IMR-90 (cell line): ENCODE data around the gene ADGRD2. TPM values are rescaled to one million over a fixed set of nuclear protein-coding genes. Genes with fewer than 3 reads are reported as not detected.

Experiments used
- ATAC-seq: fragments of 200-7000 bp; cut with Tn5 transposase; 2 replicates; pipeline ENCODE4 v1.9.1; 2020; ENCODE audit warnings: low read depth, mild to moderate bottlenecking, moderate library complexity
- BruUV-seq: library from RNA; stranded (reverse); fragments of 400-500 nt; replicated peaks from 2 replicates; lab custom pipeline; 2021; lab: Mats Ljungman, UMichigan
- CTCF ChIA-PET: fragments of 300-600 bp; formaldehyde crosslinking; extraction: SDS; loops from one replicate; lab custom pipeline; 2021; ENCODE audit warnings: antibody characterized with exemption; lab: Yijun Ruan, JAX
- POLR2A ChIA-PET: fragments of 300-600 bp; sonication (Branson Sonifier 250); formaldehyde crosslinking; loops from one replicate; lab custom pipeline; 2022; ENCODE audit warnings: antibody characterized with exemption; ENCODE audit not compliant: unreplicated experiment; lab: Charles Lee
- DNase-seq: peaks from one replicate; pipeline ENCODE4 v3.0.0; 2013
- H2AFZ ChIP-seq: replicated peaks from 2 replicates; pipeline ENCODE3; 2013; ENCODE audit warnings: low read length, mild to moderate bottlenecking; ENCODE audit not compliant: poor library complexity
- H2AK5ac ChIP-seq: 2 replicates; pipeline ENCODE4 v1.6.1; 2013; ENCODE audit warnings: low read depth, low read length, inconsistent platforms
- H2AK9ac ChIP-seq: replicated peaks from 2 replicates; pipeline ENCODE3; 2013; ENCODE audit warnings: mild to moderate bottlenecking, low read depth, low read length, moderate library complexity; ENCODE audit not compliant: poor library complexity
- H2BK120ac ChIP-seq: 2 replicates; pipeline ENCODE4 v1.6.1; 2013; ENCODE audit warnings: low read depth, low read length, inconsistent platforms
- H2BK15ac ChIP-seq: 3 replicates; pipeline ENCODE4 v1.6.1; 2013; ENCODE audit warnings: low read depth, low read length, inconsistent platforms
- H2BK20ac ChIP-seq: 2 replicates; pipeline ENCODE4 v1.6.1; 2013; ENCODE audit warnings: low read depth, mild to moderate bottlenecking, inconsistent platforms, low read length, moderate library complexity
- H2BK5ac ChIP-seq: 2 replicates; pipeline ENCODE4 v1.6.1; 2013; ENCODE audit warnings: mild to moderate bottlenecking, low read depth, low read length, inconsistent platforms; ENCODE audit not compliant: poor library complexity, severe bottlenecking
- H3K14ac ChIP-seq: replicated peaks from 2 replicates; pipeline ENCODE4 v1.6.1; 2013; ENCODE audit warnings: low read depth, low read length, inconsistent platforms
- H3K18ac ChIP-seq: 2 replicates; pipeline ENCODE4 v1.6.1; 2013; ENCODE audit warnings: low read depth, low read length, control low read depth
- H3K23ac ChIP-seq: 2 replicates; pipeline ENCODE4 v1.6.1; 2013; ENCODE audit warnings: low read depth, low read length, inconsistent platforms
- H3K27ac ChIP-seq: 2 replicates; pipeline ENCODE4 v1.5.1; 2013; ENCODE audit warnings: mild to moderate bottlenecking, control low read depth, low read length; ENCODE audit not compliant: insufficient read depth
- H3K27me3 ChIP-seq: 2 replicates; pipeline ENCODE4 v1.6.1; 2013; ENCODE audit warnings: low read length; ENCODE audit not compliant: control insufficient read depth, insufficient read depth
- H3K36me3 ChIP-seq: 2 replicates; pipeline ENCODE4 v1.6.1; 2013; ENCODE audit warnings: low read length, mixed read lengths; ENCODE audit not compliant: control insufficient read depth, insufficient read depth
- H3K4ac ChIP-seq: 2 replicates; pipeline ENCODE4 v1.6.1; 2013; ENCODE audit warnings: low read depth, low read length, inconsistent platforms
- H3K4me1 ChIP-seq: 2 replicates; pipeline ENCODE4 v1.6.1; 2013; ENCODE audit warnings: low read length, mixed read lengths; ENCODE audit not compliant: control insufficient read depth, insufficient read depth
- H3K4me2 ChIP-seq: 2 replicates; pipeline ENCODE4 v1.6.1; 2013; ENCODE audit warnings: low read depth, mild to moderate bottlenecking, control low read depth, low read length, moderate library complexity
- H3K4me3 ChIP-seq: 2 replicates; pipeline ENCODE4 v1.5.1; 2013; ENCODE audit warnings: low read depth, mild to moderate bottlenecking, control low read depth, low read length, moderate library complexity; ENCODE audit not compliant: insufficient read depth
- H3K56ac ChIP-seq: 2 replicates; pipeline ENCODE4 v1.6.1; 2013; ENCODE audit warnings: low read length, inconsistent platforms; ENCODE audit not compliant: insufficient read depth; ENCODE audit errors: extremely low read depth
- H3K79me1 ChIP-seq, 2 experiments: 2 replicates each; pipeline ENCODE4 v1.6.1; 2013; ENCODE audit warnings: low read length in 2 of 2, inconsistent platforms in 1 of 2, low read depth in 1 of 2
- H3K9ac ChIP-seq: 2 replicates; pipeline ENCODE4 v1.6.1; 2013; ENCODE audit warnings: low read depth, low read length, control low read depth
- H3K9me1 ChIP-seq: 2 replicates; pipeline ENCODE4 v1.6.1; 2013; ENCODE audit warnings: low read length, inconsistent platforms; ENCODE audit not compliant: insufficient read depth
- H3K9me3 ChIP-seq: 2 replicates; pipeline ENCODE4 v1.6.1; 2013; ENCODE audit warnings: low read length; ENCODE audit not compliant: control insufficient read depth, insufficient read depth
- H4K20me1 ChIP-seq: 2 replicates; pipeline ENCODE4 v1.6.1; 2013; ENCODE audit warnings: low read length, inconsistent platforms; ENCODE audit not compliant: insufficient read depth
- H4K5ac ChIP-seq: 2 replicates; pipeline ENCODE4 v1.6.1; 2013; ENCODE audit warnings: mild to moderate bottlenecking, low read depth, low read length, control low read depth
- H4K8ac ChIP-seq, 2 experiments: 2 replicates each; pipeline ENCODE4 v1.6.1; 2013; ENCODE audit warnings: low read depth in 2 of 2, low read length in 2 of 2, control low read depth in 1 of 2, inconsistent platforms in 1 of 2
- H4K91ac ChIP-seq: 2 replicates; pipeline ENCODE4 v1.6.1; 2013; ENCODE audit warnings: low read depth, low read length, inconsistent platforms; ENCODE audit not compliant: insufficient read depth
- CEBPB ChIP-seq: IDR thresholded peaks from 2 replicates; pipeline ENCODE4 v1.6.1; 2012; ENCODE audit warnings: low read depth, low read length, improper control_type of control experiment
- CHD1 ChIP-seq: IDR thresholded peaks from 2 replicates; pipeline ENCODE4 v1.6.1; 2012; ENCODE audit warnings: low read depth, low read length, improper control_type of control experiment
- FOS ChIP-seq: fragments of 150-350 bp; IDR thresholded peaks from 2 replicates; pipeline ENCODE4 v1.6.1; 2016; ENCODE audit warnings: low read depth, low read length
- MAZ ChIP-seq: IDR thresholded peaks from 2 replicates; pipeline ENCODE4 v1.6.1; 2012; ENCODE audit warnings: low read depth, mild to moderate bottlenecking, low read length, improper control_type of control experiment, moderate library complexity, borderline replicate concordance
- MXI1 ChIP-seq: IDR thresholded peaks from 2 replicates; pipeline ENCODE4 v1.6.1; 2012; ENCODE audit warnings: low read depth, mild to moderate bottlenecking, low read length, moderate library complexity, borderline replicate concordance
- RFX5 ChIP-seq: IDR thresholded peaks from 2 replicates; pipeline ENCODE4 v1.8.0; 2012; ENCODE audit warnings: low read depth, mild to moderate bottlenecking, low read length, moderate library complexity
- WGBS, 2 experiments: methylation state at CpG; one replicate each; pipeline versions ENCODE4 v1.1.5 to v1.1.7; 2013; ENCODE audit warnings: missing lambda C conversion rate in 2 of 2; ENCODE audit not compliant: insufficient read length in 1 of 2; ENCODE audit errors: extremely low coverage in 2 of 2; 5-methylcytosine and 5-hydroxymethylcytosine counted together
- dilution Hi-C: fragments of 300-500 bp; cut with HindIII; formaldehyde crosslinking; loops from one replicate; pipeline ENCODE4 v1.14.3; 2018; ENCODE audit warnings: low sequenced_read_pairs; ENCODE audit not compliant: unreplicated experiment
- in situ Hi-C: fragments of 300-500 bp; cut with MboI; formaldehyde crosslinking; loops from 3 replicates; pipeline ENCODE4 v1.14.3; 2019; ENCODE audit warnings: low sequenced_read_pairs, inconsistent platforms, mixed read lengths
- intact Hi-C: fragments of 100-400 bp; cut with micrococcal nuclease; formaldehyde crosslinking; loops from 2 replicates; pipeline ENCODE4 v1.10.0; 2022
- polyA plus RNA-seq, 3 experiments: library from polyadenylated mRNA; depleted of rRNA; stranded (reverse); fragments of >200 nt; gene quantifications; 2 replicates each; pipeline ENCODE4 v1.2.3, GENCODE V29; 2012; ENCODE audit warnings: low replicate concordance in 1 of 3
- total RNA-seq: library from RNA; depleted of rRNA; stranded (reverse); fragments of >200 nt; gene quantifications from 2 replicates; pipeline ENCODE4 v1.2.3, GENCODE V29; 2012
- TF ChIP-seq, protein P1 (sequence below): conservative IDR thresholded peaks from 2 replicates; pipeline ENCODE4 v1.5.1; 2012; ENCODE audit warnings: mild to moderate bottlenecking, low read depth, low read length, improper control_type of control experiment

Gene ADGRD2
- total and polyA plus RNA-seq, 2 of the 4 experiments (the other 2 are of a cell fraction): not detected

DNA sequence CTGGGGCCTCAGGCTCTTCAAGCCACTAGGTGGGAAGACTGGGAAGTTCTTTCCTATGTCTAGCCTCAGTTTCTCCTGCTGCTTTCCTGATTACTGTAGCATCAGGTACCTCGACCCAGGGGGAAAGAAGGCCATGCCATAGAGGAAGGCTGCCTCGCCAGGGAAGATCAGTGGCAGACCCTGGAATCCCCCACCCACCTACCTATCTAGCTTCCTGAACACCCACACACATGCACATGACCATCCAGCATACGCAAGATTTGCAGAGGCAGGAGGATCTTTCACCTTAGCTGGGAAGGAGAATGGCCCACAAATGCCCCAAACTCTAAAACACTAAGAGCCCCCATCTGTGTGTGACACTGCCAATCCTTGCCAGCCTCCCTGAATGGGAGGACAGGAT is 49.0 kb downstream of the ADGRD2 start:
- Histone ChIP-seq H3K56ac (no peak overlapping the region), H3K23ac (no peak overlapping the region), H2BK120ac (no peak overlapping the region), H3K9me3 (peaks cover 6% of the 10 kb centered on the region), H2AK5ac (no peak overlapping the region), H3K9ac (no peak overlapping the region), H4K91ac (no peak overlapping the region), H2BK5ac (no peak overlapping the region), H3K79me1 (no peaks in the 10 kb centered on the region), H4K8ac (no peak overlapping the region), H3K4me3 (no peak overlapping the region), H4K20me1 (peaks cover 3% of the 10 kb centered on the region; the same call in 1 of the 2 replicates), H3K9me1 (no peaks in the 10 kb centered on the region), H3K36me3 (no peaks in the 10 kb centered on the region), H3K27ac (no peak overlapping the region), H3K4me2 (no peak overlapping the region), H3K4me1 (no peaks in the 10 kb centered on the region; the same call in 1 of the 2 replicates), H4K5ac (no peak overlapping the region), H3K14ac (no peak overlapping the region), H2BK20ac (no peak overlapping the region), H2AK9ac (no peak overlapping the region), H3K18ac (no peak overlapping the region), H2BK15ac (no peak overlapping the region), H3K4ac (no peak overlapping the region), H3K27me3 (peaks cover 93% of the 10 kb centered on the region), H2AFZ (no peak overlapping the region)
- dilution Hi-C loops (no loop called here), in situ Hi-C loops (no loop called here), intact Hi-C loops (no loop called here)
- ChIA-PET POLR2A (no interaction called here), CTCF (no interaction called here)
- WGBS, 2 experiments: no CpG with 5 or more reads among the region's 3 CpGs
- no TSS peak for BruUV-seq
- TF ChIP-seq MAZ (no peak), CEBPB (no peak), CHD1 (no peak), MXI1 (no peak), FOS (no peak), RFX5 (no peak)
- TF ChIP-seq, protein P1, sequence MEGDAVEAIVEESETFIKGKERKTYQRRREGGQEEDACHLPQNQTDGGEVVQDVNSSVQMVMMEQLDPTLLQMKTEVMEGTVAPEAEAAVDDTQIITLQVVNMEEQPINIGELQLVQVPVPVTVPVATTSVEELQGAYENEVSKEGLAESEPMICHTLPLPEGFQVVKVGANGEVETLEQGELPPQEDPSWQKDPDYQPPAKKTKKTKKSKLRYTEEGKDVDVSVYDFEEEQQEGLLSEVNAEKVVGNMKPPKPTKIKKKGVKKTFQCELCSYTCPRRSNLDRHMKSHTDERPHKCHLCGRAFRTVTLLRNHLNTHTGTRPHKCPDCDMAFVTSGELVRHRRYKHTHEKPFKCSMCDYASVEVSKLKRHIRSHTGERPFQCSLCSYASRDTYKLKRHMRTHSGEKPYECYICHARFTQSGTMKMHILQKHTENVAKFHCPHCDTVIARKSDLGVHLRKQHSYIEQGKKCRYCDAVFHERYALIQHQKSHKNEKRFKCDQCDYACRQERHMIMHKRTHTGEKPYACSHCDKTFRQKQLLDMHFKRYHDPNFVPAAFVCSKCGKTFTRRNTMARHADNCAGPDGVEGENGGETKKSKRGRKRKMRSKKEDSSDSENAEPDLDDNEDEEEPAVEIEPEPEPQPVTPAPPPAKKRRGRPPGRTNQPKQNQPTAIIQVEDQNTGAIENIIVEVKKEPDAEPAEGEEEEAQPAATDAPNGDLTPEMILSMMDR: no peak
- ATAC-seq (no peak), DNase-seq (no peak)
